Measurements from ENCODE around the gene EXD2.
"Not testable (repeated sequence)": the region's sequence is repeated elsewhere in the genome, so short reads cannot be mapped to it uniquely, and the experiment has no call there.

The EXD2 gene

DNA sequence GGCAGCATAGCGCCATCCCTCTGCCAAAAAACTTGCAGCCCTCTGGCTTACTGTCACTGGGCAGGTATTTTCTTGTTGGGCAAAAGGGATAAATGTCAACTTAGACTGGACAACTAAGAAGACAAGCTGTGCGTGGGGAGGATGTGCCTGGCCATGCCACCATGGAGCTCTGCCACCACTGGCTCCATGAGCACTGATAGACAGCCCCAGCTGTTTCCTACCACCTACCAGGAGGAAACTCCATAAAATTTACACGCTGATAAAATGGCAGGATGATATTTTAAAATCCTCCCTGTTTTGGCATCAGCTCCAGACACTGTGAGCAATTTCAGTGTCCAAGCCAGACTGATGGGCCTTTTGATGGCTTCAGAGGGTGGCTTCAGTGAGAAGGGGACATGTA lies 61.6 kb downstream of the EXD2 start:
- no peak for DNase-seq

DNA sequence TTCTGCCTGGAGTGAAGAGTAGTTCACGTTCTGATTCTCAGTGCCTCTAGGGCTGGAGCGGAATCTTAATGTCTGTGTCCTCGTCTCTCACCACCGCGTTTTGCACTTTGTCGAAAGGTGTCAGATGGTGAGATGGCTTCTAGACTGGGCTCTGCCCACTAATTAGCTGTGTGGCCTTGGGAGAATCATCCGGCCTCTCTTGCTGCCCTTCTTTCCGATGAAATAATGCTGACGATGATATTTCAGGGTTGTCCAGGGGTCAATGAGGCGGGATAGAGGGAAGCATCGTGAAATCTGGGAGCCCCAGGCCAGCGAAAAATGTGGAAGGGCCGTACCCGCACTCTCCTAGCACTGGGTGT lies 67.8 kb downstream of the EXD2 start:
- no peak for DNase-seq

DNA sequence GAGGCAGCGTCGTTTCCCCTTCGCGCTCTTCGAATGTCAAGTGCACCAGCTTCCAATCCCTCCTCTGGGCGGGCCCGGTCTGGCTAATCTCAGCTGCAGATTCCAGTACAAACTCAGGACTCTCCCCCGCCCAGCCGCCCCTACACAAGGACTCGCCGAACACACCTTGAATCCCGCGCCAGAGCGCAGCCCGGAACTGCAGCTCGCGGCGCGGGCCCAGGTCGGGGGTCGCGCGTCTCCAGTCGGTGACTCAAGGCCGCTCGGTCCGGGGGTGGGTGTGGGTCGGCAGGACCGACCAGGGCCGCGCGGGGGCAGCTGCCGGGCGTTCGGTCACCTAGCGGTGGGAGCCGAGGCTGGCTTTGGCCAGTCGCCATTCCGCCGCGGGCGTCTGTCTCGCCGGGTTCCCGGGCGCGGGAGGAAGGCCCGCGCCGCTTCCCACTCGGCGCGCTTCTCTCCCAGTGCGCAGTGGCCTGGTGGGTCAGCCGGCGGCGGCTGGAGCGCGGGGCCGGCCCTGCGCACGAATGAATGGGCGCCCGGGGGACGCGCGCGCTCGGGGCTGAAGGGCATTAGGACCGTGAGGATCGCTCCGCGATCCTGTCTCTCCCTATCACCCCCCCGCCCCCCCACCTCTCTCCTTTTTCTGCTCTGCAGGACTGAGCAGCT lies 68.4 kb downstream of the EXD2 start, which contains the start of gene GALNT16:
TSS of gene GALNT16 (plus strand) at position 632 of the 663 bp plus-strand sequence. CDS start 133 bp downstream, outside the sequence.
- DNase-seq: no peak

DNA sequence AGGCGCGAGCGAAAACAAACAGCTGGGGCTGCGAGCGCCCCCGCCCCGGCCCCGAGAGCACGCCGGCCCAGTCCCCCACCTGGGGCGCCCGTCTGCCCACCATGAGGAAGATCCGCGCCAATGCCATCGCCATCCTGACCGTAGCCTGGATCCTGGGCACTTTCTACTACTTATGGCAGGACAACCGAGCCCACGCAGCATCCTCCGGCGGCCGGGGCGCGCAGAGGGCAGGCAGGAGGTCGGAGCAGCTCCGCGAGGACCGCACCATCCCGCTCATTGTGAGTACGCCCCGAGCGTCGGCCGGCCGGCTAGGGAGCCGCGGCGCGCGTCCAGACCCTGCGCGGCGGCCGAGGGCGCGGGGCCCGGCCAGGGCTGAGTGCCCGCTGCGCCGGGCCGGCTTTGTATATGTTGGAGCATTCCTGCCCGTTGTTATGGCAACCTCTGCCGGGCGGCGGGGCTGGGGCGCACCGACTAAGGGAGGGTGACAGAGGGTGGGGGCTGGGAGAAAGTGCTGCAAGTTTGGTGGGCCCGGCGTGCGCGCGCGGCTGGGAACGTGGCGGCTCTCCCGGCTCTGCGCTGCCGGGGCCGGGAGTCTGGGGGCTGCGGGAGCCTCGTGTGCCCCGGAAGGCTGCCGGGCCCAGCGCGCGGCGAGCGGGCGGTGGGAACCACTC lies 69.0 kb downstream of the EXD2 start:
- no peak for DNase-seq

GRCh38 chr14:69260861-69261564 lies 69.7 kb downstream of the EXD2 start:
- DNase-seq: no peak

DNA sequence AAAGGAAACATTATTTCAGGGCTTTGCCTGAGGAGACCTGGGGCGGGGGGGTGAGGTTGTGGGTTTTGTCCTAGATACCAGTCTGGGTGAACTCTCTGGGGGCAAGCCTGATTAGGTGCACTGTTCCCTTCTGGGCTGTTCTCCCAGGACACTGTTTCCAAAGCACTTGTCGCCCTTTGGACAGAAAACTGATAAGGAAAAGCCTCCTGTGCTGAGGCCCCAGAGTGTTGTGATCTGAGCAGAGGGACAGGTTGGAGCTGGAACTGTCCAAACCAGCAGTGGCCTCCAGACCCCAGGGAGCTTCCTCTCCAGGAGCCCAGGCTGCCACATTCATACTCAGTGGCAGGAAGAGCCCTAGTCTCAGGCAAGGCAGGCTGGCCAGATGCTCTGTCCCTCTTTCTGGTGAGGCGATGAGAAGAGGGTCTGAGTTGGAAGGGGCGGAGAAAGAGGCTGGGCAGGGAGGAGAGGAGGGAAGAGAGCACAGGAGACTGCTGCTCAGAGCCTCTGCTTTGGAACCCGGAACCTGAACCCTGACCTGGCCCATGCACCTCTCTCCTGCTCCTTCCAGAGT lies 70.5 kb downstream of the EXD2 start:
- no peak for DNase-seq

DNA sequence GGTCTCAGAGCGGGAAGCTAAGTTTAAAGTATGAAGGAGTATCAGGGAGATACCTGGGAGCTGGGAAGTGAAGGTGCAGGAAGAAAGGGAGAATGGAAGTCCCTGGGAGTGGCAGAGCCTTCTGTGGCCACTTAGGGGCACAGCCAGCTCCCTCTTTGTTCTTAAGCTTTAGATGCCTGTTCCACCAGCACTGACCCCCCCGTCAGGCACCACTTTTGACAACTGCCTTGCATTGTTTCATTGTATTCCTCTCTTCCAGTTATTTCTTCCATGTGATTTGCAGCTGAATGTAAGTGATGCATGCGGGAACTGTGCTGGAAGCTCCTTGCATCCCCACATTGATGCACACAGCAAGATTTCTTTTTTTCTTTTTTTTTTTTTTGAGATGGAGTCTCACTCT lies 71.2 kb downstream of the EXD2 start:
- DNase-seq: no peak

DNA sequence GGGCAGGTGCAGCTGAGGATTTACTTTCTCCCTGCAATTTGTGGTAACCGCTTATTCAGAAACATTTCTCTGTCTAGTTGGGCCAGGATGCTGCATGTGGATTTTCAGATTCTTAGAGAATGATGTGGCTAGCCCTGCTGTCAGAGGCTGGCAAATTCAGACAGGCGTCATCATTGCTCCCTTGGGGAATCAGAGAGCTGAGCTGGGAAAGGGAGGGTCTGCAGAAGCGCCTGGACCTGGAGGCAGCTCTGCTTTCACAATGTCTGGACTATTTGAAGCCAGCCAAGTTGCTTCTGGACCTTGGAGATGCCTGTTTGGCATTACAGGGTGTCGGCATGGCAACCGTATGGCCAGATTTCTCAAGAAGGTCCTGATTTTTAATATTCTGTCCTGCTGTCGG lies 72.1 kb downstream of the EXD2 start:
- no peak for DNase-seq

- no peak for DNase-seq
These were observed 72.5 kb downstream of the EXD2 start for GRCh38 chr14:69263771-69264170.

DNA sequence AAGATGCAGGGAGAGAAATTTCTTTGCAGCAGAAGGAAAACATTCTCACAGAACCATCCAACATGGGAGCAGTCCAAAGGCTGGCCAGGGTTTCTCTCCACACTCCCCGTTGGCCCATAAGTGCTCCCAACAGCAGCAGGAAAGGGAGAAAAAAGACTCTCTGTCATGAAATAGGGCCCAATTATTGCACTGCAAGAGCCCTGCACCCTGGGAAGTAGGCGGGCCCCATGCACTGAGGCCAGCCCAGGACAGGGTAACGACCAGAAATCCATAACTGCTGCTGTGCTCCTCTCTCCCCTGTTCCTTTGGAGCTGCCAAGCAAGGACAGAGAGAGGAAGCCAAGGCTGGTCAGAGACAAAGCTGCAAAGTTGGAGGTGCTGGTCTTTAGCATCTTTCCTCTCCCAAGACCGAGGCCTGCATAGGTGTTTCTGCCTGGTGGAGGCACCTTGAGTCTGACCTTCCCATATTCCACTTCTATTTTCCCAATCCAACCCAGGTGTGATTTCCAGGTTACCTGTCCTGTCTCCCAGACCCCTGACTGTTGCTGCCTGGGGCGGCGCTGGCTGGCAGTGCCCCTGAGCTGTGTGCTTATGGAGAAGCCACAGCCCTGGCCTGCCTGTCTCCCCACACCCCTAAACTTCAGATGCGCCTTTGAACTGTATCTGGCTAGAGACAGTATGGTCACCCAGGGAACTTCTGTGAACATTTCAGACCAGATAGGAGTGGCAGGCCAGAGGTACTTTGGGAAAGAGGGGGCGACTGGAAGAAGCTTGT lies 75.5 kb downstream of the EXD2 start:
- DNase-seq: no peak

- no peak for DNase-seq
These were observed 76.2 kb downstream of the EXD2 start for GRCh38 chr14:69267492-69267891.

DNA sequence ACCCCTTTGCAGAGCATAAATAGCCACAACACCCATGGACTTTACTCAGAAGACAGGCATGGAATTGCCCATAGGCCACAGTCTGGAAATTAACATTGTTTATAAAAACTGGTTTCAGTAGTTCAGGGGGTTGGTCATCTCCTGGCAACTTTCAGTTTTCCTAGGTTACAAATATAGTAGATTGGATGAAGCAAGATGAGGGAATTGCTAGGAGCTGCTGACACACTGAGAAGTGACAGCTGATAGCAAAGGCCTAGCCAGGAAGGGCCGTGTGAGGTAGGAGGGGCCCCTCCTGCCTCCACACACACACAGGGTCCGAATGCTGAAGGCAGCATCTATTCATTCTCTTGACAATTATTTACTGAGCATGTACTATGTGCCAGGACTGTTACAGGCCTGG lies 76.9 kb downstream of the EXD2 start:
- DNase-seq: no peak

DNA sequence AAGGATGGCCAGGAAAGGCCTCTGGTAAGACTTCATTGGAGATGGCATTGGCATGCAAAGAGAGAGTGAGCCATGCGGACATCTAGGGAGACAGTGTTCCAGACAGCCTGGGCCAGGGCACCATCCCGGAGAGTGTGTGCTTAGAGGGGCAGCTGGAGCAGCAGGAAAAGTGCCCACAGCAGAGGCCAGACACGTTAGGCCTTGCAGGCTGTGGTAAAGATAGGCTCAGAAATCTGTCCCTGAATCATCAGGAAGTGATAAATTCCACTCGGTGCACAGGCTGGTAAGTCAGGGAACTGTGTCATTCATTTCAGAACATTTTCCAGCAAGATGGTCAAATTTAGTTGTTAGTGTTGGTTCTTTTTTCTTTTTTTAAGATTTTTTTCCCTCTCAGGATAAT lies 77.5 kb downstream of the EXD2 start:
- no peak for DNase-seq

GRCh38 chr14:69269381-69269780 lies 78.1 kb downstream of the EXD2 start:
- no peak for DNase-seq

DNA sequence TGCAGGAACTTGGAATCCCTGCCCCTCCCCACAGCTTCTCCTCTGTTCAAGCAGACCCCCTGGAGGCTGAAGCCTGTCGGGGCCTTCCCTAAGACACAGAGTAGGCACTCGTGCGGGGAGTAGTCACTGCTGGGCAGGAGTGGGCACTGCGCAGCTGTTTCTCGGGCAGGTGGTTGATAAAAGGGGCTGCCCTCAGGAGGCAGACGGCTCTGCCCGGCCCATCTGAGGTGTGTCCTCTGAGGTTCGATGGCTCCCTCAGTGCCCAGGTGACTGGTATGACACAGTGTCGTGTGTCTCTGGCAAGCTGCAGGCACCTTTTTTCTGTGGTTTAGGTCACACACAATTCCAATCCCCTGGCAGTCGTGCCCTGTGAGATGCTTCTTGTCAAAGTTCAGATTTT lies 78.8 kb downstream of the EXD2 start:
- no peak for DNase-seq

- no peak for DNase-seq
These were observed 79.8 kb downstream of the EXD2 start for GRCh38 chr14:69270795-69271708.

GRCh38 chr14:69274321-69274720 lies 83.0 kb downstream of the EXD2 start:
- no peak for DNase-seq

DNA sequence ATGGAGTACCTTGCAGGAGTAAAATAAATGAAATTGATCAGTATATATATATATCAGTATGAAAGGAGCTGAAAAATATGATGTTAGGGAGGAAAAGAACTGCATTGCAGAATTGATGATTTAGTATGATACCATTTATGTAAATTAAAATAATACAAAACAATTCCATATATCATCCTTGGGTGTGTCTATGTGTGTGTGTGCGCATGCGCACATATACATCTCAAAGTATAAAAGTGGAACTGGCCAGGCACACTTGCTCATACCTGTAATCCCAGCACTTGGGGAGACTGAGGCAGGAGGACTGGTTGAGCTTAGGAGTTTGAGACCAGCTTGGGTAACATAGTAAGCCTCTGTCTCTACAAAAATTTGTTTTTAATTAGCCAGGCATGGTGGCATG lies 84.0 kb downstream of the EXD2 start:
- no peak for DNase-seq

- DNase-seq: not testable (repeated sequence)
These were observed 86.1 kb downstream of the EXD2 start for GRCh38 chr14:69277356-69277755.

GRCh38 chr14:69280746-69281291 lies 89.5 kb downstream of the EXD2 start:
- DNase-seq: no peak

DNA sequence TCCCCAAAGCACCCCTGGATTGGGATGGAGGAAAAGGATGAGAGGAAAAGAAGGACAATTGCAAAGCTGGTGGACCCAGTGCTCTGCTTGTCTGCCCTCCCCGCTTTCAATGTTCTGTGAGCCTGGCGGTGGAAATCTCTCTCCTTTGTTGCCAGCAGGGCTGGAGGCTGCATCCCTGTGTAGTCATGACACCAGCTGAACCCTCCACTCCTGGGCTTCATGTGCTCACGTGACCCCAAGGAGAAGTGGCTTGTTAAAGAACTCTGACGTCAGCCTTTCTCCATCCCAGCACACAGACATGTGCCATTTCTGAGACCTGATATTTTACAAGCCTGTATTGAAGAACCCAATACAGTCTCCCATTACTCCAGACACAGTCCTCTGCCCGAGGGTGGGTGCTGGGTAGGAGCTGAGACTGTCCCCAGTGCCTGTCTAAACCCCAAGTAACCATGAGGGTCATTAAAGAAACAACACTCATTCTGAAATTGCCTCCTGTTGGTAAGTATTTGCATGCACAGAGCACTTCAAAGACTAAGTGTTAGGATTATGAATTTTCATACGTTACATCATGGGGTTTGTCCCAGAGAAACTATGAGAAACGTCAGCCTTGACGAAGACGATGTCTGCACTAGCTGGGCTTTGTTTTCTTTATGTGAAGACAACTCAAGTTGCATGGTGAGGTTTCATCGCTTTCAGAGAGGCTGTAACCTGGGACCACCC lies 90.3 kb downstream of the EXD2 start:
- no peak for DNase-seq
